GM21529 (cell line): Measurements from ENCODE around the gene TUFT1.
"Not testable (repeated sequence)": the region's sequence is repeated elsewhere in the genome, so short reads cannot be mapped to it uniquely, and the experiment has no call there.

Experiments used
- ATAC-seq: cut with Tn5 transposase; IDR thresholded peaks from one replicate; pipeline ENCODE4 v1.9.1; 2021; ENCODE audit not compliant: unreplicated experiment

TUFT1 gene

GRCh38 chr1:151613282-151613780 is 73.2 kb downstream of the TUFT1 start:
- ATAC-seq, result no peak

- no peak for ATAC-seq
Observed at GRCh38 chr1:151615711-151616504, 75.8 kb downstream of the TUFT1 start.

GRCh38 chr1:151616505-151616849 is 76.4 kb downstream of the TUFT1 start:
- ATAC-seq, result no peak

GRCh38 chr1:151618003-151618402 is 77.9 kb downstream of the TUFT1 start:
- no peak for ATAC-seq

- no peak for ATAC-seq
Observed at GRCh38 chr1:151618470-151618869, 78.4 kb downstream of the TUFT1 start.

DNA sequence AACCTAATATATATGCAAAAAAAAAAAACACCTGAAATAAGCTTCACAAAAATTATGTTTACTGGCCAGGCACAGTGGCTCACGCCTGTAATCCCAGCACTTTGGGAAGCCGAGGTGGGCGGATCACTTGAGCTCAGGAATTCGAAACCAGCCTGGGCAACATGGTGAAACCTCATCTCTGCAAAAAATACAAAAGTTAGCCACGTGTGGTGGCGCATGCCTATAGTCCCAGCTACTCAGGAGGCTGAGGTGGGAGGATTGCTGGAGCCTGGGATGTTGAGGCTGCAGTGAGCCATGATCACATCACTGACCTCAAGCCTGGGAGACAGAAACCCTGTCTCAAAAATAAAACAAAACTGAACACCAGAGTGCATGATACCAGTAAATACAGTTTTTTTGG is 78.9 kb downstream of the TUFT1 start:
- not testable (repeated sequence) for ATAC-seq

- ATAC-seq, result no peak
Observed at GRCh38 chr1:151619489-151620093, 79.5 kb downstream of the TUFT1 start.

DNA sequence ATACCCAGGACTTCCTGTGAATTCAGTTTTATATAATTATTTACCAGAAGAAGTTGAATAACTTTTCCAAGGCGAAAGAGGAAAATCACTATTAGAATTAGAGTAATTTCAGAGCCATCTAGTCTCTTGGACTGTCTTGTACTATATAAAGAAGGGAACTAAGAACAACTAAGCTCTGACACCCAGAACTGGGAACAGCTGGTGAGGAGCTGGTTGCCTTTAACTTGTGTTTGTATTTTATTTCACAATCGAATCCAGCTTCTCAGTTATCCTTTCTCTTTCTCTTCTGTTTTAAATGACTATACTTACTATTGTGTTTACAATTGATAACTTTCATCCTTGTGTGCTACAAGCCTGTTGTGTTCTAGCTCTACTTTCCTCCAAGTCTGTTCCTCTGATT is 80.2 kb downstream of the TUFT1 start:
- no peak for ATAC-seq

DNA sequence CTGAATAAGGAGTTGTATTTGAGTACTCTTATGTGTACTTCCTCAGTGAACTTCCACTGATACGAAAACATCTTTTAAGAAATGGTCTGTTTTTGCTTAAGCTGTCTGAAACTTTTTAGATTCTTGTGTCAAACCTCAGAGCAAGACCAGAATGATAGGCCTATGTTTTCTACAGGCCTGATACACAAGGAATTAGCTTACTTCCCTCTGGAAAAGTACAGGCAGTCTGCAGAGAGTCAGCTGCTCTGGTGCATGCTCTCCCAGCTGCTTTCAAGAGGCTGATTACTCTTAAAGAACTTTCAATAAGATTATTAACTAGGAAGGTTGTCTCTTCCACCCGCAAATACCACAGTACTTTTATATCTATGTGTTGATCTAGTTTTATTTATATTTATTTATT is 81.2 kb downstream of the TUFT1 start:
- no peak for ATAC-seq

GRCh38 chr1:151624783-151625182 is 84.7 kb downstream of the TUFT1 start:
- no peak for ATAC-seq

GRCh38 chr1:151626740-151627334 is 86.7 kb downstream of the TUFT1 start:
- ATAC-seq, result no peak

DNA sequence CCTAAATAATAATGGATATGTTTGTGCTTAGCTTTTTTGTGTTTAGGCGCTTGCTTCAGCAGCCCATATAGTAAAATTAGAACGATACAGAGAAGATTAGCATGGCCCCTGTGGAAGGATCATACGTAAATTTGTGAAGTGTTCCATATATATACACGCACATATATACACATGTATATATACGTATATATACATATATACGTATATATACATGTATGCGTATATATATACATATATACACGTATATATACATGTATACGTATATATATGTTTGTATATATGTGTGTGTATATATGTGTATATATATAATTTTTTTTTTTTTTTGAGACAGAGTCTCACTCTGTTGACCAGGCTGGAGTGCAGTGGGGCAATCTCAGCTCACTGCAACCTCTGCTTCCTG is 89.2 kb downstream of the TUFT1 start:
- no peak for ATAC-seq
